GM15510 (cell line): Measurements from ENCODE around the gene ITGB5.

ENCODE experiments used
- POLR2A ChIP-seq: IDR thresholded peaks from 3 replicates; pipeline ENCODE4 v1.6.1; 2011; ENCODE audit warnings: borderline replicate concordance; ENCODE audit not compliant: insufficient read length; ENCODE audit errors: extremely low read depth

The ITGB5 gene

DNA sequence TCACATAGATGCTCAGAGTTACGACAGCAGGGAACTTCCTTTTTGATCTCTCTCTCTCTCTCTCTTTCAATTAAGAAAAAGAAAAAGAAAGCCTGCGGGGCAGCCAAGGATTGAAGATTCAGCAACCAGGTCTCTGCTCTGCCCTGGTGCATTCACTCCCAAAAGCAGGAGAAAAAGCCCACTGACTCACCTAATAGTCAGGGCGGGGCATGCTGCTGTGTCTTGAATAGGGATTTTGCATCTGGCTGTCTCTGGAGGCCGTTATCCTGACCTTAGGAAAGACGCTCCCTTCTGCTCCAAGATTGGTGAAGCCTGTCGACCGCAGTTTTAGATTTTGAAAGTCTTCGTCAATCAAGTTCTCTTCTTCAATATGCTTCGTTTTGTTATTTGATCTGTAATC, 20.8 kb upstream of the ITGB5 start:
- no peak for TF ChIP-seq POLR2A

DNA sequence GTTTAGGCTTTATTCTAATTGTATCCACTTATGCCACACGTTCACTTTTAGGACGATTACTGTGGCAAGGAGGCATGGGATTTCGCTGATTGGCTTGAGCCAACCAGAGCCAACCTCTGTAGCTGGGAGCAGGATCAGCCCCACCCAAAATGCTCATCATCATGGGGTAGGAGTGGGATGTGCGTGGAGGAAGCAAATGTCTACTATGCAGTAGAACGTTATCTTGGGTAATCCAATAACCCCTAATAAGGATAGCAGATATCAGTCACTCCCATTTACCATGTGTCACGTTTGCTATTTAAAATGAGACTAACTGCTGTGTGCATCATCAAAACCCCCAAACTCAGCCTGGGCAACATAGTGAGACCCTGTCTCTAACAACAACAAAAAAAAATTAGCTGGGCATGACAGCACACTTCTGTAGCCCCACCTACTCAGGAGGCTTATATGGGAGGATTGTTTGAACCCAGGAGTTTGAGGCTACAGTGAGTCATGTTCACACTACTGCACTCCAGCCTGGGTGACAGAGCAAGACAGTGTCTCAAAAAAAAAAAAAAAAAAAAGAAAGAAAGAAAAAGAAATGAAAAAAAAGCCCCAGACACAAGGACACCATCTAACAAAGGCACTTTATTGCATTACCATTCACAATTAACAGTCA, 17.8 kb upstream of the ITGB5 start:
- TF ChIP-seq POLR2A: no peak

DNA sequence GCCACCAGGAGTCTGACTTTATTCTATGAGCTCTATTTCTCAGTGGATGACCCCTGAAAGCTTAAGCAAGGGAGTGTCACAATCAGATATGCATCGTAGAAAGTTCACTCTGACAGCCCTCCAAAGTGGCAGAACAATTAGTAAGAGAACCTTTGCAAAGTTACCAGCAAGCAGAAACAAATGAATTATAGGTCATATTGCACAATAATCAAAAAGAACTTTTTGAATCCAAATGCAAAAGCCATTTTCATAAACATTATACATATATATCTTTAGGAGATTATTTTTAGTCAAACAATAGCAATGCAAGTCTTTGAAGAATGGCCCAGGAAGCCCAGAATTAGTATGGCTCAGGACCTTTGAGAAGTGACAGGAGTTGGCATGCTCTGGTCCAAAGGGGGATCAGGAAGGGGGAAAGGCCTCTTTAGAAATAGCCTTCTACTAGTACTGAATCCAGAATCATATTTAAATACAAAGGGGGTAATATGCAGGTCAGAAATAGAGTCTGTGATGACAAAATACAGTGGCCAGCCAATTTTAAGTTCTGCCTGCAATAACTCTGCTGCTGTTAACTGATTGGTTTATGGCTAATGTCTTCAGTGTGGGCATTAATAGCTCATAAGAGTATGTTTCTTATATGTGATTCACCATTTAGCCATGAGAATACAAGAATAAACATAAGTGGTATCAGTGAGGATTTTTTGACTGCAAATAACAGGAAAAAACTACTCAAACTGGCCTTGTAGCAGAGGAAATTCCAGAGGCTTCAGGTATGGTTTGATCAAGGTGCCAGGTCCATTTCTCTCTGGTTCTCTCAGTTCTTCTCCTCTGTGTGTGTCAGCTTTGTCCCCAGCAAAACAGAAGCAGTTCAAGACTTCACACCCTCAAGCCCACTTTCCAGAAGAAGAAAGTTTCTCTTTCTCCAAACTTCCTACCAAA, 17.0 kb upstream of the ITGB5 start:
- no peak for TF ChIP-seq POLR2A

DNA sequence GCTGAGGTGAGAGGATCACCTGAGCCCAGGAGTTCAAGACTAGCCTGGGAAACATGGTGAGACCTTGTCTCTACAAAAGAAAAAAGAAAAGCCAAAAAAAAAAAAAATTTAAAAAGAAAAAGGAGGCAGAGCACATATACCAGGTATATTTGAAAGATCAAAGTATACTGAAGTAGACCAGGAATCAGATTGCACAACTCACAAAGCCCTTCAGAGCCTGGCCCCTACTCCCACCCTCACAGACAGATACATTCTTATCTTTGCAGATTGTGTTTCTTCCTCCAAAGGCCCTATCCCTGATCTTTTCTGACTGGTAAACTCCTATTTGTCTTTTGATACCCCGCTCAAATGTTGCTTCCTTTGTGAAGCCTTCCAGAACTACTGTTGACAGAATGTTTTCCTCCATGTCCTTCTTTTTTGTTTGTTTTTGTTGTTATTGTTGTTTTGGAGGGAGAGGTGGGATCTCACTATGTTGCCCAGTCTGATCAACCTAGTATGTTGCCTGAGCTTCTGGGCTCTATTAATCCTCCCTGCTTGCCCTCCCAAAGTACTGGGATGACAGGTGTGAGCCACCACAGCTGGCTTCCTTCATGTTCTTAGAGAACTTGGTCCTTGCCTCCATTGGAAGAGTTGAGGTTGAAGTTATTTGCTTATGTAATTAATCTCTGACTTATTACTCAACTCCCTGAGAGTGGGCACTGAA, 9.8 kb upstream of the ITGB5 start:
- TF ChIP-seq POLR2A: no peak

DNA sequence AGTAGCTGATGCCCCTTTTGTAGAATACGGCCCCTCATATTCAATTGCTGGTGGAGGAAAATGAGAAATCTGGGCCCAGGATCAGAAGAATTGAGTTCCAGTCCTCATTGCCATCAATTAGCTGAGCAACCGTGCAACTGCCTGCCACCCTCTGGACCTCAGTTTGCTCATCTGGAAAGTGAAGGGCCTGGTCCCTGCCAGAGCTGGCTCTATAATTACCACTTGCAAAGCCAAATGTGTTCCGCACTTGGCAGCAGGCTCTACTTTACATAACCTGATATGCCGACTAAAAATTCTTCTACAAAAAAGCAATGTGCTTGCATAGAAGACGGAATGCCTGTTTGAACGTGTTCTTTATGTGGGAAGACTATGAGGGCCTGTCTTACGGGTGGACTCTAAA, 8.6 kb upstream of the ITGB5 start:
- TF ChIP-seq POLR2A: no peak

DNA sequence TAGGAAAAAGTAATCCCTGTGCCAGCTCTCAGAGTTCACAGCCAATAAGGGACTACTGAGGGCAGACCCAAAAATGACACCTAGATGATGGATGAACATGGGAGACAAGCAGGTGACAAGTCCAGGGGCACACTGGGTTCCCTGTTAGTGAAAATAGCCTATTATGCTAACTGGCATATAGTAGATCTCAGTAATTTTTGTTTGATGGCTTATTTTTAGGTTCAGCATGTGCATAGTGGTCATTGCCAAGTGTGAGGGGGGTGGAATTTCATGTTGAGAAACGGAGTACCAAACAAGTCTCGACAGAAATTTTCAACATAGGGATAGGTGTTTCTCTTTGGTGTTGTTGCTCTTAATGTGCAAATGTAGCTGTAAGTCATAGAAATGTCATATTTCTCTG, 6.4 kb upstream of the ITGB5 start:
- no peak for TF ChIP-seq POLR2A

DNA sequence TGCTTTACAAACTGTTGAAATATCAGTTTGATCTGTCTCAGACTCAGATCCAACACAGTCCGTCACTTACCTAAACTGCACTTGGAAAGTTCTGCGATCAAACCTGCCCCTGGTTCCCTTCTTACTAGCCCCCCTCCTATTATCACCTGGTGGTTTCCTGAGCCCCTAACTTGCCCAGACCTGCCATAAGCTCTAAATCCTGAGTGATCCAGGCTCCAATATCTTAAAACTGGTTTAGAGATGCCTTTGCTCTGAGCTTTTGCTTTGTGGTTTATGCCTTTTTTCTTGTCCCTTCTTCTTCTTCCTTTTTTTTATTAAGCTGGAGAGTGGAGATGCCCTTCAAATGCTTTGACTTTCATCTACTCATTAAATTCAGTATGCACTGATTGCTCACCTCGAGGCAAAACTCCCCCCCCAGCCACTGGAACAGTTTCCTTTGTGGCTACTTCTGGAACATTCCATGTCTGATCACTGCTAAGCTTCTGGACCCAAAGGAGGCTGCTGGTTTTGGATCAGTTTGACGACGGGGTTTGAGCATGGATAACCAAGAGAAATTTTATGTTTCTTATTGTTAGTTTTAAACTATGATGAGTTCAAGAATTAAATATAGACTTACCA, 3.5 kb upstream of the ITGB5 start:
- no peak for TF ChIP-seq POLR2A

DNA sequence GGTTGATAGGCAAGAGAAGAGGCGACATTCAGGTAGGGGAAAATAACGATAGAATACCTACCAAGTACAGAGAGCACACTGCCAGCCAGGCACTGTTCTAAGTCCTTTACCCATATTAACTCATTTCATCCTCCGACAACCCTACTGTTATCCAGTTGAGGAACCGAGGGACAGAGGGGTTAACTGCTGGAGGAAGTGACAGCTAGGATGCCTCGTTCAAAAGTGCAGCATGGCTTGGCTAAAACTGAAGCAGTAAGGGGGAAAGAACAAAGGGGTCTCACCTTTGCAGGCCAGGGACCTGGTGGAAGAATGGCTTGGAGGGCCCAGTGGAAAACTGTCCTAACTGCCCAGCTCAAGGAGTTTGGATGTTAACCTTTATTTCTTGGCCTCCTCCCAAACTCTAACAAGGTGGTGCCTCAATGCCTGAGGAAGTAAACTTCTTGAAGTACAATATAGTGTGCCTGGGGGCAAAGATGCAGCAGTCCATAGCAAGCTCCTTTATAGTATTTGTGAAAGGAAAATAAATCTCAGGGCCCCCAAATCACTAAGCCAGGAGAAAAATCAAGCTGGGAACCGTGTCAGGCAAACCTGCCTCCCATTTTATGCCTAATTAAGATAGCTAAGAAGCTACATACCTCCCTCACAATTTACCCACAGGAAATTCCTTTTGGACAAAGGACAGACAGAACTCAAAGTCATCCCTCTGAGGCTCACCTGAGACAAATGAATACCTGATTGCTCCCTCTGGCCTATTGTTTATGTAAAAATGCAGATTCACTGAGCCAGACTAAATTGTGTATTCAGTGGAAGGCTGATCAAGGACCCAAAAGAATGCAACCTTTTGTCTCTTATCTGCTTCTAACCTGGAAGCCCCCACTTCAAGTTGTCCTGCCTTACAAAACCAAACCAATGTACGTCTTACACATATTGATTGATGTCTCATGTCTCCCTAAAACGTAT, 1.6 kb upstream of the ITGB5 start:
- no peak for TF ChIP-seq POLR2A

DNA sequence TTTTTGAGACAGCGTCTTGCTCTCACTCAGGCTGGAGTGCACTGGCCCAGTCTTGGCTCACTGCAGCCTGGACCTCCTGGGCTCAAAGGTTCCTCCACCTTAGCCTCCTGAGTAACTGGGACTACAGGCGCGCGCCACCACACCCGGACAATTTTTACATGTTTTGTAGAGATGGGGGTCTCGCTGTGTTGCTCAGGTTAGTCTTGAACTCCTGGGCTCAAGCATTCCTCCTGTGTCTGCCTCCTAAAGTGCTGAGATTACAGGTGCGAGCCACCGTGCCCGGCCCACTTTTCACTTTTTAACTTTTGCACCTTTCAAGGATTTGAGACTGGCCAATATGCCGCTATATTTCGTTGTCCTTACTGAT, 750 bp upstream of the ITGB5 start:
- TF ChIP-seq POLR2A: no peak

DNA sequence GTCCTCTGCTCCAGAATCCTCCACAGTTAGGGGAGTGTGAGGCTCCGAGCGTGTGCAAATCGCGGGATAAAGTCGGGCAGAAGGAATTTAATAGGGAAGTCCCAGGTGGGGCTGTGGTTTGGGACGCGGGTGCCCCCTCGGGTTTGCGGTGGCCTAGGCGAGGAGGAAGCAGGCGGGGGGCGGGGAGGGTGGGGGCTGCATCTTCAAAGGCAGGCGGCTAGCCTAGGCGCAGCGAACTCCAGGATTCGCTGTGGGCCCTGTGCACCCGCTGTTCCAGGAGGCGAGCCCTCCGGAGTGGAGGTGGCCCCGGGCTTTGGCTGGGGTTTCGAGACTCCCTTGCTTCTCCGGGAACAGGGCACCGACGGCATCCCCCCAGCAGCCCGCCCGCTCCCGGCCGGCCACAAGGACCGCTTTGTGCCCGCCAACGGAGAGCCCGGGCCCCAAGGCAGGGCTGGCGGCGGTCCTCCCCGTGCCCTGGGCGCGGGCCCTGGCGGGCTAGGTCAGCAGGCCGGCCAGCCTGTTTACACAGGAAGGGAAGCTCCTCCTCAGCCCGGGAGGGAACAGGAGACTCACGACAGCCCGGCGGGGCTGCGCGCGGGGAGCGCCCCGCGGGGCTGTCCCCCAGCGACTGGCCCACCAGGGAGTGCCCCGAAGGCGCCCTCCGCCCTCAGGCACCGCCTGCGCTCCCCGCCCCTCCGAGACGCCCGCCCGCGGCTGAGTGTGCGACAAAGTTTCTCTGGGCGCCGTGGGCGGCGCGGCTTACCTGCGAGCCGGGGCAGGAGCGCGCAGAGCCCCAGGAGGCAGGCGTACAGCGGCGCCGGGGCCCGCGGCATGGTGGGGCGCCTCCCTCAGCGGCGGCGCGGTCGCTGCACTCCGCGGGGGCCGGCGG, 753 bp downstream of the ITGB5 start:
- no peak for TF ChIP-seq POLR2A

DNA sequence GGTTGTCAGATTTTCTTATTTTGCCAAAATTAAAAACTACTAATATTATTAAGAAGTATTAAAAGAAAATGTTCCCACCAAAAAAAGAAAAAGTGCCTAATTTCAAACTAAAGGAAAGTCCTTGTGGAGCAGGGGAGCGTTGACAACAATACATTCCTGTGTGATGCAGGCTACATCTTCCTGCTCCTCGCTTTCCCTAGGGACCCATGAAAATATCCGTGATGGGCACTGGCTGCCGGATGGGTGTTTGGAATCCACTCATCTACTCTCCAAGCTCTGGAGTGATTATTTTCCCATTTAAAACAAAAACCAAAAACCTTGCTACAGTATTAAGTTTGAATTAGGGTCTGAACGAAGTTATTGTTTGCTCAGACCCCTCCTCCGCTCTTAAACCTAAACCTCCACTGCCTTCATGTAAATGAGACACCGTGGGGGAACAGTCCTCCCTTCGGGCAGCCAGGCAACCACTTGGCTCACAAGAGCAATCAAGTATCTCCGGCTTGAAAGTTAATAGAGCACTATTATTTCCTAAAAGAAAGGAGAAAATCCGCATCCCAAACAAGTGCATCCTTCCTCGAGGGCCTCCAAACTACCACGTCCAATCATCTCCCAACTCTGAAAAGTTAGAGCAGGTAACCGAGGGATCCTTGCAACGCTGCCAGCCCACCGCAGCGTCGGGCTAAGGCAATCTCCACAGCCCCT, 1.5 kb downstream of the ITGB5 start:
- TF ChIP-seq POLR2A: no peak

DNA sequence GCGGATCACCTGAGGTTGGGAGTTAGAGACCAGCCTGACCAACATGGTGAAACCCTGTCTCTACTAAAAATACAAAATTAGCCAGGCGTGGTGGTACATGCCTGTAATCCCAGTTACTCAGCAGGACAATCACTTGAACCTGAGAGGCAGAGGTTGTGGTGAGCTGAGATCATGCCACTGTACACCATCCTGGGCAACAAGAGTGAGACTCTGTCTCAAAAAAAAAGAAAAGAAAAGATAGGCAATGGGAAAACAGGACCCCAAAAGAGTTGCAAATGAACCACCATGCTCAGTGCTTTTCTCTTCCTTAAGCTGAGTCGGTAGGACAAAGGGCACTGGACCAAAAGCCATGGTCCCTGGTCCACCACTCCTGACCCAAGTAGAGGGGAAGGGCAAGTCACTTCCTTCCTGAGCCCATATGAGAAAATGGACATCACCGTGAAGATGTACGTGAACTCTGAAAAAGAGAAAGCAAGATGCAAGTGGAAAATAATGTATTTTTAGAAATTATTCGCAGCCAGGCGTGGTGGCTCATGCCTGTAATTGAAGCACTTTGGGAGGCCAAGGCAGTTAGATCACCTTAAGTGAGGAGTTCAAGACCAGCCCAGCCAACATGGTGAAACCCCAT, 2.6 kb downstream of the ITGB5 start:
- no peak for TF ChIP-seq POLR2A
